ENCODE measurements around the gene ADORA2A. TPM values are rescaled to one million over a fixed set of nuclear protein-coding genes. Genes with fewer than 3 reads are reported as not detected.

The ADORA2A gene
- total RNA-seq, 4 donors from 2014 or later: 3.0 to 6.2 (median 3.0) TPM; not detected in 1

DNA sequence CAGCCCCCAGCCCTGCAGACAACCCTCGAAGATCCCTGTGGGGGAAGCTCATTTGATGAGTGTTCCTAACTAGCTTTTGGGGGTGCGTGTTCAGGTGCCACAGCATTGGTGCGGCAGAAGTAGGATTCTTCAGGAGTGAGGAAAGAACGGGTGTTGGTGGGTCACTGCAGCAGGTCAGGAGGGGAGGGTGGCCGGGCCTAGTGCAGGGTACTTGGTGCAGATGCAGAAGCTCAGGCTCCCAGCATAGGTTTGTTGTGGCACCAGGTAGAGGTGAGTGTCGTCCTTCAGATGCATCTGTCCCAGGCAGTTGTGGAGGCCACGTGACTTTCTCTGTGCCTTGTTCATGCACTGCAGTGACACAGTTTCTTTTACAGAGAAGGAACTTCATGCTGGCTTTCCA is 15.1 kb upstream of the ADORA2A start:
- Histone ChIP-seq H3K4me3 (no peak overlapping the region), H3K27ac (no peak overlapping the region), H3K4me1 (no peaks in the 10 kb centered on the region), H3K36me3 (peaks cover 0 to 21% (median 0%) of the 10 kb centered on the region in 4 donors), H3K9me3 (no peaks in the 10 kb centered on the region), H3K27me3 (no peaks in the 10 kb centered on the region)
- DNase-seq: no peak
- intact Hi-C loops (cut with DNase I; ENCODE audit: low total_unique reads) (no loop called here), in situ Hi-C loops (cut with MboI; ENCODE audit: low pct_ligation_motif_present in 1 of 4, low pct_unique_long_range_greater_than_20kb in 1 of 4, low sequenced_read_pairs in 3 of 4) (loop anchor here in 2 of 4 donors (10.0 kb wide), 2 partner anchors 93 to 113 kb away; no protein-coding TSS in a partner anchor)
- 93% methylated on average over 7 of the region's 7 CpGs; no CpG with 5 or more reads in 1 of the 2 donors for WGBS, 2 donors (ENCODE audit: low coverage in 1 of 2)
- TF ChIP-seq POLR2A (IDR thresholded peaks at IDR 0.05): no peak
- no peak for TF ChIP-seq POLR2AphosphoS5 (IDR thresholded peaks at IDR 0.05)
- no peak for TF ChIP-seq CTCF (IDR thresholded peaks at IDR 0.05)

GRCh38 chr22:24413271-24413670 is 14.1 kb upstream of the ADORA2A start:
- in situ Hi-C loops (cut with MboI; ENCODE audit: low pct_ligation_motif_present in 1 of 4, low pct_unique_long_range_greater_than_20kb in 1 of 4, low sequenced_read_pairs in 3 of 4): loop anchor here in 2 of 4 donors (10.0 kb wide), 2 partner anchors 92 to 112 kb away; no protein-coding TSS in a partner anchor
- intact Hi-C loops (cut with DNase I; ENCODE audit: low total_unique reads): no loop called here
- no peaks in the 10 kb centered on the region for H3K9me3 ChIP-seq
- no peaks in the 10 kb centered on the region for H3K4me1 ChIP-seq
- WGBS, 2 donors (ENCODE audit: low coverage in 1 of 2): 94 to 95% methylated on average over 4 to 9 of the region's 9 CpGs
- no peaks in the 10 kb centered on the region for H3K27me3 ChIP-seq
- H3K4me3 ChIP-seq: no peak overlapping the region
- no peak for DNase-seq
- H3K36me3 ChIP-seq: peaks cover 0 to 21% (median 0%) of the 10 kb centered on the region in 4 donors
- H3K27ac ChIP-seq: no peak overlapping the region
- TF ChIP-seq CTCF (IDR thresholded peaks at IDR 0.05) (no peak), POLR2AphosphoS5 (IDR thresholded peaks at IDR 0.05) (no peak), EP300 (IDR thresholded peaks at IDR 0.05; ENCODE audit: low read depth) (no peak), POLR2A (IDR thresholded peaks at IDR 0.05) (no peak)

- in situ Hi-C loops (cut with MboI; ENCODE audit: low pct_ligation_motif_present in 1 of 4, low pct_unique_long_range_greater_than_20kb in 1 of 4, low sequenced_read_pairs in 3 of 4) (loop anchor here in 2 of 4 donors (10.0 kb wide), 2 partner anchors 91 to 111 kb away; no protein-coding TSS in a partner anchor), intact Hi-C loops (cut with DNase I; ENCODE audit: low total_unique reads) (no loop called here)
- Histone ChIP-seq H3K36me3 (peaks cover 0 to 21% (median 0%) of the 10 kb centered on the region in 4 donors), H3K4me1 (no peaks in the 10 kb centered on the region), H3K27ac (no peak overlapping the region), H3K4me3 (no peak overlapping the region), H3K27me3 (no peaks in the 10 kb centered on the region), H3K9me3 (no peaks in the 10 kb centered on the region)
- TF ChIP-seq CTCF (IDR thresholded peaks at IDR 0.05) (no peak), POLR2AphosphoS5 (IDR thresholded peaks at IDR 0.05) (no peak), POLR2A (IDR thresholded peaks at IDR 0.05) (no peak), EP300 (IDR thresholded peaks at IDR 0.05; ENCODE audit: low read depth) (no peak)
- DNase-seq: no peak
- WGBS, 2 donors (ENCODE audit: low coverage in 1 of 2): 82 to 90% methylated on average over 8 to 18 of the region's 18 CpGs
These were observed 13.5 kb upstream of the ADORA2A start for GRCh38 chr22:24413736-24414385.

GRCh38 chr22:24414523-24414922 is 12.9 kb upstream of the ADORA2A start:
- H3K36me3 ChIP-seq: peaks cover 0 to 21% (median 0%) of the 10 kb centered on the region in 4 donors
- TF ChIP-seq POLR2A (IDR thresholded peaks at IDR 0.05) (no peak), EP300 (IDR thresholded peaks at IDR 0.05; ENCODE audit: low read depth) (no peak), POLR2AphosphoS5 (IDR thresholded peaks at IDR 0.05) (no peak), CTCF (IDR thresholded peaks at IDR 0.05) (no peak)
- DNase-seq: no peak
- intact Hi-C loops (cut with DNase I; ENCODE audit: low total_unique reads) (no loop called here), in situ Hi-C loops (cut with MboI; ENCODE audit: low pct_ligation_motif_present in 1 of 4, low pct_unique_long_range_greater_than_20kb in 1 of 4, low sequenced_read_pairs in 3 of 4) (loop anchor here in 2 of 4 donors (10.0 kb wide), 2 partner anchors 90 to 110 kb away; no protein-coding TSS in a partner anchor)
- H3K4me1 ChIP-seq: no peaks in the 10 kb centered on the region
- no peak overlapping the region for H3K27ac ChIP-seq
- WGBS, 2 donors (ENCODE audit: low coverage in 1 of 2): 87% methylated on average over 21 of the region's 21 CpGs; no CpG with 5 or more reads in 1 of the 2 donors
- H3K27me3 ChIP-seq: no peaks in the 10 kb centered on the region
- H3K4me3 ChIP-seq: no peak overlapping the region
- H3K9me3 ChIP-seq: no peaks in the 10 kb centered on the region
